ENCODE measurements around the gene ESR1. TPM values are rescaled to one million over a fixed set of nuclear protein-coding genes. Genes with fewer than 3 reads are reported as not detected.
A peak's percentile ranks its signal among the peaks of the same experiment; 100 is the strongest.

Gene ESR1
- total RNA-seq, 6 experiments from 2014 or later: 0.07 to 0.63 (median 0.40) TPM

- Mint-ChIP-seq H3K36me3 (ENCODE audit: low read depth) (peaks cover 28% of the 10 kb centered on the region), H3K4me1 (ENCODE audit: low read depth) (peaks cover 16% of the 10 kb centered on the region), H3K27ac (no peak overlapping the region), H3K9me3 (no peaks in the 10 kb centered on the region), H3K27me3 (ENCODE audit: insufficient read depth) (peaks cover 3% of the 10 kb centered on the region; the same call in 1 of the 2 replicates), H3K4me3 (no peak overlapping the region)
- TF ChIP-seq CTCF (IDR thresholded peaks at IDR 0.05): no peak
- no peak for DNase-seq
These were observed 359.0 kb downstream of the ESR1 start for GRCh38 chr6:152166497-152166896.

- Mint-ChIP-seq H3K9me3 (no peaks in the 10 kb centered on the region), H3K27ac (no peak overlapping the region), H3K4me3 (no peak overlapping the region), H3K4me1 (ENCODE audit: low read depth) (peaks cover 12% of the 10 kb centered on the region), H3K27me3 (ENCODE audit: insufficient read depth) (peaks cover 3% of the 10 kb centered on the region; the same call in 1 of the 2 replicates), H3K36me3 (ENCODE audit: low read depth) (peaks cover 28% of the 10 kb centered on the region)
- no peak for TF ChIP-seq CTCF (IDR thresholded peaks at IDR 0.05)
- DNase-seq: no peak
These were observed 359.4 kb downstream of the ESR1 start for GRCh38 chr6:152166897-152167296.

- Mint-ChIP-seq H3K27ac (no peak overlapping the region), H3K9me3 (no peaks in the 10 kb centered on the region), H3K4me3 (no peak overlapping the region), H3K4me1 (ENCODE audit: low read depth) (peaks cover 6% of the 10 kb centered on the region; the same call in 1 of the 2 replicates), H3K36me3 (ENCODE audit: low read depth) (peaks cover 23% of the 10 kb centered on the region; the same call in 1 of the 2 replicates), H3K27me3 (ENCODE audit: insufficient read depth) (peaks cover 3% of the 10 kb centered on the region; the same call in 1 of the 2 replicates)
- no peak for DNase-seq
- no peak for TF ChIP-seq CTCF (IDR thresholded peaks at IDR 0.05)
These were observed 360.4 kb downstream of the ESR1 start for GRCh38 chr6:152167641-152168603.

DNA sequence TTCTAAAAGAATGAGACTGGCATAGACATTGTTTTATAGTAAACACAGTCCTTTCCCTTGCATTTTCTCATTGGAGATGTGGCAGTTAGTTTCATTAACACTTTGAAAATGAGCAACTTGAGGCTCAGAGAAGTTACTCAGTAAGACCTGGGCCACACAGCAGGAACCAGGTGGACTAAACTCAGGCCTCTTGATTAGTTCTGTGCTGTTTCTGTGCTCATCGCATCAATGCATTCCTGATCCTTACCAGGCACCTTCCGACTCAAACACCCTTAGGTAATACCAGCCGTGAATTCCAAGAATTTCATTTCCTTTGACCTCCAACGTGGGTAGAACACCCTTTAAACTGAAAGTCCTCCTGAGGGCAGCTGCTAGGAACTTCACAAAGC, 362.8 kb downstream of the ESR1 start:
- no peaks in the 10 kb centered on the region for H3K9me3 Mint-ChIP-seq
- H3K27me3 Mint-ChIP-seq (ENCODE audit: insufficient read depth): peaks cover 2% of the 10 kb centered on the region; the same call in 1 of the 2 replicates
- peaks cover 21% of the 10 kb centered on the region for H3K4me1 Mint-ChIP-seq (ENCODE audit: low read depth)
- peak overlapping the region; percentile 17; the same call in 1 of the 2 replicates for H3K27ac Mint-ChIP-seq
- no peak overlapping the region for H3K4me3 Mint-ChIP-seq
- no peak for TF ChIP-seq CTCF (IDR thresholded peaks at IDR 0.05)
- H3K36me3 Mint-ChIP-seq (ENCODE audit: low read depth): peaks cover 15% of the 10 kb centered on the region
- no peak for DNase-seq

- Mint-ChIP-seq H3K27me3 (ENCODE audit: insufficient read depth) (peaks cover 2% of the 10 kb centered on the region; the same call in 1 of the 2 replicates), H3K9me3 (no peaks in the 10 kb centered on the region), H3K36me3 (ENCODE audit: low read depth) (peaks cover 22% of the 10 kb centered on the region), H3K4me3 (no peak overlapping the region), H3K27ac (peak overlapping the region; percentile 17; the same call in 1 of the 2 replicates), H3K4me1 (ENCODE audit: low read depth) (peaks cover 21% of the 10 kb centered on the region)
- DNase-seq: no peak
- TF ChIP-seq CTCF (IDR thresholded peaks at IDR 0.05): no peak
These were observed 363.5 kb downstream of the ESR1 start for GRCh38 chr6:152170702-152171667.
